Fibroblast of peridontal ligament (primary cell): ENCODE measurements around the gene RYR3.
A peak's percentile ranks its signal among the peaks of the same experiment; 100 is the strongest.

Source experiments
- DNase-seq: peaks from one replicate; pipeline ENCODE4 v3.0.0-alpha.2; 2010; ENCODE audit errors: extremely low read depth

RYR3 gene

GRCh38 chr15:33649217-33649933 is 338.6 kb downstream of the RYR3 start:
- DNase-seq = no peak

GRCh38 chr15:33654860-33655259 is 344.1 kb downstream of the RYR3 start:
- DNase-seq = no peak

GRCh38 chr15:33655488-33655887 is 344.7 kb downstream of the RYR3 start:
- DNase-seq = no peak

GRCh38 chr15:33656168-33656567 is 345.4 kb downstream of the RYR3 start:
- DNase-seq = no peak

- no peak for DNase-seq
These were observed 349.4 kb downstream of the RYR3 start for GRCh38 chr15:33660151-33660550.

GRCh38 chr15:33662014-33662413 is 351.2 kb downstream of the RYR3 start:
- no peak for DNase-seq

GRCh38 chr15:33664947-33665346 is 354.2 kb downstream of the RYR3 start:
- DNase-seq = no peak

- no peak for DNase-seq
These were observed 359.8 kb downstream of the RYR3 start for GRCh38 chr15:33670567-33670966.

GRCh38 chr15:33671456-33671855 is 360.7 kb downstream of the RYR3 start:
- DNase-seq = no peak

GRCh38 chr15:33675246-33675645 is 364.5 kb downstream of the RYR3 start:
- DNase-seq = peak; percentile 12

- no peak for DNase-seq
These were observed 366.6 kb downstream of the RYR3 start for GRCh38 chr15:33677238-33677830.

- no peak for DNase-seq
These were observed 367.4 kb downstream of the RYR3 start for GRCh38 chr15:33678176-33678575.

GRCh38 chr15:33678602-33679001 is 367.8 kb downstream of the RYR3 start:
- no peak for DNase-seq

- DNase-seq = no peak
These were observed 368.3 kb downstream of the RYR3 start for GRCh38 chr15:33679061-33679460.

- DNase-seq = no peak
These were observed 369.6 kb downstream of the RYR3 start for GRCh38 chr15:33680336-33680735.

- no peak for DNase-seq
These were observed 382.5 kb downstream of the RYR3 start for GRCh38 chr15:33693166-33693800.

- DNase-seq = no peak
These were observed 387.4 kb downstream of the RYR3 start for GRCh38 chr15:33698126-33698525.

- DNase-seq = no peak
These were observed 388.4 kb downstream of the RYR3 start for GRCh38 chr15:33699145-33699544.

- peak; percentile 23 for DNase-seq
These were observed 389.1 kb downstream of the RYR3 start for GRCh38 chr15:33699691-33700447.

GRCh38 chr15:33700695-33701303 is 390.0 kb downstream of the RYR3 start:
- DNase-seq = peak; percentile 81

- DNase-seq = no peak
These were observed 390.5 kb downstream of the RYR3 start for GRCh38 chr15:33701304-33701696.

- DNase-seq = no peak
These were observed 395.4 kb downstream of the RYR3 start for GRCh38 chr15:33706173-33706572.
